Vagina (tissue), 2 donors: ENCODE measurements around the gene STRN4.

Experiments used
- CTCF ChIP-seq, 3 experiments: fragments of 450-650 bp in 2 of 3; fragments of 200-600 bp in 1 of 3; sonication (generic) in 1 of 3; IDR thresholded peaks; one replicate each; pipeline ENCODE4 v1.5.1; 2017 to 2019; ENCODE audit warnings: antibody characterized with exemption in 3 of 3, mild to moderate bottlenecking in 2 of 3, moderate library complexity in 2 of 3
- POLR2A ChIP-seq, 2 donors: fragments of 450-650 bp; IDR thresholded peaks; one replicate each; pipeline ENCODE4 v1.6.1; 2017; ENCODE audit warnings: antibody characterized with exemption in 2 of 2, mild to moderate bottlenecking in 2 of 2, moderate library complexity in 2 of 2
- POLR2AphosphoS5 ChIP-seq, 2 donors: sonication (generic); formaldehyde crosslinking; IDR thresholded peaks; one replicate each; pipeline ENCODE4 v1.9.0; 2017; ENCODE audit warnings: antibody characterized with exemption in 2 of 2, mild to moderate bottlenecking in 2 of 2, low read depth in 1 of 2; ENCODE audit not compliant: insufficient read depth in 1 of 2

GRCh38 chr19:46745521-46746280 is 549 bp downstream of the STRN4 start, which contains the start of gene FKRP:
- no peak for TF ChIP-seq CTCF (IDR thresholded peaks at IDR 0.05)
- TF ChIP-seq POLR2AphosphoS5 (IDR thresholded peaks at IDR 0.05; ENCODE audit: insufficient read depth in 1 of 2, low read depth in 1 of 2): peak in 1 of 2 donors; percentile 23
- TF ChIP-seq POLR2A (IDR thresholded peaks at IDR 0.05): no peak
